GM18519 (cell line): ENCODE data around the gene GOLGA6L25.
"Not testable (repeated sequence)": the region's sequence is repeated elsewhere in the genome, so short reads cannot be mapped to it uniquely, and the experiment has no call there.

Experiments
- ATAC-seq: cut with Tn5 transposase; IDR thresholded peaks from one replicate; pipeline ENCODE4 v1.9.1; 2021; ENCODE audit warnings: mild to moderate bottlenecking, moderate library complexity; ENCODE audit not compliant: unreplicated experiment, low FRiP score

Gene GOLGA6L25, protein sequence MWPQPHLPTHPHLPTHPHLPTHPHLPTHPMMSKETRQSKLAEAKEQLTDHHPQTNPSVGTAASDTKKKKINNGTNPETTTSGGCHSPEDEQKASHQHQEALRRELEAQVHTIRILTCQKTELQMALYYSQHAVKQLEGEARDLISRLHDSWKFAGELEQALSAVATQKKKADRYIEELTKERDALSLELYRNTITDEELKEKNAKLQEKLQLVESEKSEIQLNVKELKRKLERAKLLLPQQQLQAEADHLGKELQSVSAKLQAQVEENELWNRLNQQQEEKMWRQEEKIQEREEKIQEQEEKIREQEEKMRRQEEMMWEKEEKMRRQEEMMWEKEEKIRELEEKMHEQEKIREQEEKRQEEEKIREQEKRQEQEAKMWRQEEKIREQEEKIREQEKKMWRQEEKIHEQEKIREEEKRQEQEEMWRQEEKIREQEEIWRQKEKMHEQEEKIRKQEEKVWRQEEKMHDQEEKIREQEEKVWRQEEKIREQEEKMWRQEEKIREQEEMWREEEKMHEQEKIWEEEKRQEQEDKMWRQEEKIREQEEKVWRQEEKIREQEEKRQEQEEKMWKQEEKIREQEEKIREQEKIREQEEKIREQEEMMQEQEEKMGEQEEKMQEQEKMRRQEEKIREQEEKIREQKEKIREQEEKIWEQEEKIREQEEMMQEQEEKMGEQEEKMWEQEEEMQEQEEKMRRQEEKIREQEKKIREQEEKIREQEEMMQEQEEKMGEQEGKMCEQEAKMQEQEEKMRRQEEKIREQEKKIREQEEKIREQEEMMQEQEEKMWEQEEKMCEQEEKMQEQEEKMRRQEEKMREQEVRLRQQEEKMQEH

DNA sequence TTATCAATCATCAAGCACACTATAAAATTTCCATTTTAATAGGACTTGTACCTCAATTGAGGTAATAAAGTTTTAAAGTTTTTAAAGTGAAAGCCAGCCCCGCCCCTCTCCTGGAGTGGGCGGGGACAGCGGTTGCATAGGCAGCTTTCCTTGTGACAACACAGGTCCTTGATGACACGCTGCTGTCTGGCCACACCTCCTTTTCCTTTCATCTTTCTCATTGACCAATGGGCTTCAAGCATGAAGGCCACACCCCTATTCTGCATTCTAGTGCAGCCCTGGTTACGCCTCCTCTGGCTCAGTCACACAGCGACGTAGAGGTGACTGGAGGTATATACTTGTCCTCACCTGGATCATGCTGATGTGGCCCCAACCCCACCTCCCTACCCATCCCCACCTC lies at the start of gene GOLGA6L25:
TSS of gene GOLGA6L25 (plus strand) at position 301 of the 400 bp plus-strand sequence. CDS start at position 362, 61 bp downstream.
- not testable (repeated sequence) for ATAC-seq

DNA sequence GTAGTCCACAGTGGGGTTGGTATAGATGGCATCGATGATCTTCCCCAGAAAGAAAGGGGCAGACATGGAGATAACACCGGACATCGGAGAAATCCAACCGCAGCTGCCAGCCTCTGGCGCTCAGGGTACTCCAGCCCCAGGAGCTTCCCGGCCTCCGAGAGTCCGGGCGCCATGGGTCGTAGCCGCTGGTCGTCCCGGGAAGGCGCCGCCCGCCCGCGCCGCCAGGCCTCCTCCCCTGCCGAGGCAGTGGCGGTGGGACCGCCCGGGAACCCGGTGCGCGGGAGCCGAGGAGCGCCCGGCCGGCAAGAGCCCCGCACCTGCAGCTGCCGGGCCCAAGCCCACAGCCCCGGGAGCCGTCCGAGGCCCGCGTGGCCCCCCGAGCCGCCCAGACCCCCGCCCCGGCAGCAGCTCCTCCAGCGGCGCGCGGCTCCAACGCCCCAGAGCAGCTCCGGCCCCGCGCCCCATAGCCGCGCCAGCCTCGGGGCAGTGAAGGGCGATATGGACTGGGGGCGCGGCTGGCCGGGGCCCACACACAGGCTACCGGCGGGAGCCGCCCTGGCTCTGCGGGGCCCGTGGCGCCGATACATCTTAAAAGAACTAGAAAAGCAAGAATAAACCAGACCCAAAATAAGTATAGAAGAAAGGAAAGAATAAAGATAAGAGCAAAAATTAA lies 45.0 kb upstream of the GOLGA6L25 start:
- ATAC-seq = not testable (repeated sequence)

DNA sequence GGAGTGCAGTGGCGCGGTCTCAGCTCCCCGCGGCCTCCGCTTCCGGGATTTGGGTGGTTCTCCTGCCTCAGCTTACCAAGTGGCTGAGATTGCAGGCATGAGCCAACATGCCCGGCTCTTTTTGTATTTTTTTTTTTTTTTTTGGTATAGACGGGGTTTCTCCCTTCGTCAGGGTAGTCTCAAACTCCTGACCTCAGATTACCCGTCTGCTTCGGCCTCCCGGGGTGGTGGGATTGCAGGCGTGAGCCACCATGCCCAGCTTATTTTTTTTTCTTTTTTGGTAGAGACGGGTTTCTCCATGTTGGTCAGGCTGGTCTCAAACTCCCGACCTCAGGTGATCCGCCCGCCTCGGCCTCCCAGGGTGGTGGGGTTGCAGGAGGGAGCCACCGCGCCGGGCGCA lies 39.2 kb upstream of the GOLGA6L25 start:
- ATAC-seq = not testable (repeated sequence)

DNA sequence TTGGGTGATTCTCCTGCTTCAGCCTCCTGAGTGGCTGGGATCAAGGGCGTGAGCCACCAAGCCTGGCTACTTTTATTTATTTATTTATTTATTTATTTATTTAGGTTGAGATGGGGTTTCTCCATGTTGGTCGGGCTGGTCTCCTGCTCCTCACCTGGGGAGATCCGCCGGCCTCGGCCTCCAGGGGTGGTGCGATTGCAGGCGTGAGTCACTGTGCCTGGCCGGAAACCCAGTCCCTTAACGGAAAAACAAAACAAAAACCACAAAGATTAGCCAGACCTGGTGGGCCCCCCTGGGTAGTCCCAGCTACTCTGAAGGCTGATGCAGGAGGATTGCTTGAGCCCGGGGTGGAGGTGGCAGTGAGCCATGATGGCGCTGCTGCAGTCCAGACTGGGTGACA lies 38.2 kb upstream of the GOLGA6L25 start:
- not testable (repeated sequence) for ATAC-seq

DNA sequence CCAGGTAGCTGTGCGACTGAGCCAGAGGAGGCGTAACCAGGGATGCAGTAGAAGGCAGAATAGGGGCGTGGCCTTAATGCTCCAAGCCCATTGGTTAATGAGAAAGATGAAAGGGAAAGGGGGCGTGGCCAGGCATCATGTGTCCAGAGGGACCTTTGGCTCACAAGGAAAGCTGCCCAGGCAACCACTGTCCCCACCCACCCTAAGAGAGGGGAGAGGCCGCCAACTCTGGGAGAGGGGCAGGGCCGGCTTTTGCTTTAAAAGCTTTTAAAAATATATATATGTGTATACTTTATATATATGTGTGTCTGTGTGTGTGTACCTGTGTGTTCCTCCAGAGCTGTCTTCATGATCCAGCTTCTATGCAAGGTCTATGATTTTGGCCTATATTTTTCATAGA lies 20.4 kb upstream of the GOLGA6L25 start, which contains the start of gene GOLGA8G:
TSS of gene GOLGA8G (minus strand) at position 18 of the 400 bp plus-strand sequence. CDS start 62 bp downstream, outside the sequence.
- not testable (repeated sequence) for ATAC-seq

DNA sequence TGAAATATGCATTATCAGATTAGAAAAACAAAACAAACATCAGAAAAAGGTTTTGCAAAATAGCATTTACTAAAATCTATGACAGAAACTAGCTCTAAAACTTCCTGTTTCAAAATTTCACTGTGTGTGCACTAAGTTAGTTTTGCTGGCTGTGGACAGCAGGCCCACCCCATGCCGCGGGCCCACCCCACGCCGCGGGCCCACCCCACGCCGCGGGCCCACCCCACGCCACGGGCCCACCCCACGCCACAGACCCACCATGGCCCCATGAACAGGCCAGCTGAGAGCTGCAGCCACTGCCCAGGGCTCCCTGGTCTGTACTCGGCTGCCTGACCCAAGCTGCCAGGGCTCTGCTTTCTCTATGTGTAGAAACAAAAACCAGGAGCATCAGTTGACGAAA lies 20.0 kb downstream of the GOLGA6L25 start:
- ATAC-seq = not testable (repeated sequence)

DNA sequence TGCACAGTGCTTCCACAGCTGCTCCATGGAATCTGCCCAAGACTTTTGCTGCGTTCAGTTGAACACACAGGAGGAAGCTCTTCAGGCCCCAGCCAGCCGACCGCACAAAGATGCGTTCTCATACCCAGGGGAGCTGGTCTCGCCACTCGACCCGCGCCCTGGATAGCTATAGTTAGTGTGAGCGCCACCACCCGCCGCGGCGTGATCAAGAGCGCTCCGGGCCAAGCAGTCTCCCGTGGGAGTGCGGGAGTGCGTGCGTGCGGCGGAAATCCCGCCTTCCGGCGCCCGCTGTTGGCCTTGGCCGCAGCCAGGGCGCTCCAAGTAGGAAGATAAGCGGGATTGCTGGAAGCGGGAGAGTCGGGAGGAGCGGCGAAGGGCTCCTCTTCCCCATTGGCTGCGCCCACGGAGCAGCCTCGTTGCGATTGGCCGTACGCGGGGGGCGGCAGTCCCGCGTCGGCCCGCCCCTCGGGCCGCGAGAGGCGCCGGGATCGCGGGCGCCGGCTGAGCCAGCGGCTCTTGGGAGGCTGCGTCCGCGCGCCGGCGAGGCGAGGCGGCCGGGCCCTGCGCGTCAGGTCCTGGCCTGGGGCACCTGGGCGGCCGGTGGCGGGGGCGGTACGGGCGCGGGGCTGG lies 35.7 kb downstream of the GOLGA6L25 start:
- not testable (repeated sequence) for ATAC-seq

DNA sequence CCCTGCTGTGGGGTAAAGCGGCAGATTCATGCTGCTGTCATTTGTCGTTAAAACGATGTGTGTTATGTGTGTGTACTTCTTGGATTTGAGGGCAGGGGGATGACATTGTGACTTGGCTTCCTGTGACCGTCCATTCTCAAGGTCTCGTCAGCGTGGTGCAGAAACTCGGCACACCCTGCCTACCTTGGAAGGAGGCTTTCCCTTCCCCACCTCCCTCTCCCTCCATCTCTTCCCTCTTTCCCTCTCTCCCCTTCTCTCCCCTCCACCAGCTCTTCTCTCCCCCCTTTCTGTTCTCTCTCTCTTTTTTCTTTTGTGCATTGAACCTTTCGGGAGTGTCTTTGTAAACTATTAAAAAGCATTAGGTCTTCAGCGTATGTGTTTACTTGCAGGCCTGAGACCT lies 36.4 kb downstream of the GOLGA6L25 start:
- not testable (repeated sequence) for ATAC-seq

DNA sequence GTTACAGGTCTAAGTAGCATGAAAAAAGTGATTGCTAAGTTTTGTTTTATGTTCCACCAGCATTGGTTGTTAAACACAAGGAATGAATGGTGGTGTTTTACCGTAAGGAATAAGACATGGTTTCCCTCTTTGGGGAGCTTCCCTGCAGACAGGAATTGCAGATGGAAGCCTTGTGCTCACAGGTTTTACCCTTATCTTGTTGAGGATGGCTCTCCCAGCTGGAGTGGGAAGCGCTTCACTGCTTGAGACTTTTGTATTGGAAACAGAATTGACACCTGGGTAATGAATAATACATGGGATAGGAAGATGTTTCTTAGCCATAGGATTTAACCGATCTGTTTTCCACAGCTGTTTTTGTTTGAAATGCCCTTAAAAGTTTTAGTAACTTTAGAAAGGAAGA lies 39.0 kb downstream of the GOLGA6L25 start:
- ATAC-seq = not testable (repeated sequence)

DNA sequence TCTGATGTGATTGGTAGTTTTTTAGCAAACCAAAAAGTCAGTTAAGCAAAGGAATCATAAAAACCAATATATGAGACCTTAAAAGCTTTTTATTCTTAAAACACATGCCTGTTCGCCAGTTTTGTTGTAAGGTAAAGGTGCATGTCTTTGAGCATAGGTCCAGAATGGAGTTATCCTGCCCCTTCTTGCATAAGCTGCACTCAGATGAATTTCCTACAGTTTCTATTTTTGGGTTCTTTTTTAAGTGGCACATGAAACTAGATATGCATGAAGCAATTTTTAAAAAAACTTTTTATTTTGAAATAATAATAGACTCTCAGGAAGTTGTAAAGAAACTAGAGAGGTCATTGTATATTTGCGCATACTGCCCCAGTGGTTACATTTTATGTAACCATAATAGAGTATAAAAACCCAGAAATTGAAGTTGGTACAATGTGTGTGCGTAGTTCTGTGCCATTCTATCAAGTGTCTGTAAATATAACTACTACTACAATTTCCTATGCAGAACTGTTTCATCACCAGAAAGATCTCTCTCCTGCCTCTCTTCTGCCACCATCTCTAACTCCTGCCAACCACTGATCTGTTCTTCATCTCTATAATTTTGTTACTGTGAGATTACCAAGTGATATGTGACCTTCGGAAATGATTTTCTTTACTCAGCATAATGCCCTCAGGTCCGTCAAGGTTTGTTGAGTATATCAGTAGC lies 40.2 kb downstream of the GOLGA6L25 start:
- ATAC-seq = not testable (repeated sequence)

DNA sequence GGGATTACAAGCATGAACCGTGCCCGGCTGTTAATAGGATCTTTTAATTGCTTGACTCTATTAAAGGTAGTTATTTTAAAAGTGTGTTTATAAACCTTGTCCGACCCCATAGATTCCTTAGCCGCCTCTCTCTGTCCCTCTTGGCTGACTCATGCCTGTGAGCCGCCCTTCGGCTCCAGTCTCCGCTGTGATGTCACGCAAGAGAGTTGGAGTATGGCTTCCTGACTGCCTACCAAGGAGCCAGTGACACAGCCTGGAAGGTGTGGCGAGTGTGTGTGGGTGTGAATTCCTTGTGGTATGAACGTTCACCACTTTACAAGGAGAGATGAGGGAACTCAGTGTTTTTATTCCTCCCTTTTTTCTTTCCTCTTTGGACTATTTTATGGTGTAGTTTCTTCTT lies 44.1 kb downstream of the GOLGA6L25 start:
- ATAC-seq = not testable (repeated sequence)

DNA sequence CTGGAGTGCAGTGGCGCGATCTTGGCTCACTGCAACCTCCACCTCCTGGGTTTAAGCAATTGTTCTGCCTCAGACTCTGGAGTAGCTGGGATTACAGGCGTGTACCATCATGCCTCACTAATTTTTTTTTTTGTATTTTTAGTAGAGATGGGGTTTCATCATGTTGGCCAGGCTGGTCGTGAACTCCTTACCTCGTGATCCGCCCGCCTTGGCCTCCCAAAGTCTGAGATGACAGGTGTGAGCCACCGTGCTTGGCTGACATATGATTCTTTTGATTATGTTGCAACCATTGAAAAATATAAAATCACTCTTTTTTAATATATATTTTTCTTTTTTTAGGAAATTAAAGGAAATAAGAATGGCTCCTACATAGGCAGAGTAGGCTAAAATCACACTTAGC lies 44.8 kb downstream of the GOLGA6L25 start:
- ATAC-seq = not testable (repeated sequence)

DNA sequence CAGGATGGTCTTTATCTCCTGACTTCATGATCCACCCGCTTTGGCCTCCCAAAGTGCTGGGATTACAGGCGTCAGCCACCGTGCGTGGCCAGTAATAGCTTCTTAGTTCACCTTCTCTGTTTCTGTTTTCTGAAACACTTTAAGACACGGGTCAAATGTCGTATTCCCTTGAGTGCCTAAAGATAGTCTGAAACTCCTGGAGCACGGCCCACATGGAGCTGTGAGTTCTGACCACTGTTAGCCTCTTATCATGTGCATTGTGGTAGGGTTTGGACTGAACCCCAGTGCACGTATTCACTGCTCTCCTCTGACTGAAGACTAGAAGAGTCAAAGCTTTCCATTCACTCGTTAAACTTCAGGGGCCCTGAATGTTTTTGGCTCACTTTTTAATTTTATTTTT lies 48.8 kb downstream of the GOLGA6L25 start:
- ATAC-seq = not testable (repeated sequence)
